Measurements from ENCODE around the gene MCM6.

The MCM6 gene

DNA sequence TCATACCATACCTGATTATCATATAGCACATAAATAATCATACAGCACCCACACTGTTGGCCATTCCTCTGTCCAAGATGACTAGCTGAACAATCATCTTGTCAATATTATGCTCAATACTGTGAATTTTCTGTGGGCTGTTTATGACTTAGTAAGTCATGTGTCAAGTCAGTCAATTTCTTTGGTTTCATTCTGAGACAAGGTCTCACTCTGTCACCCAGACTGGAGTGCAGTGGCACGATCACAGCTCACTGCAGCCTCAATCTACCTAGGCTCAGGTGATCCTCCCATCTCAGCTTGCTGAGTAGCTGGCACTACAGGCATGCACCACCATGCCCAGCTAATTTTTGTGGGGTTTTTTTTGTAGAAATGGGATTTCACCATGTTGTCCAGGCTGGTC lies 5.7 kb downstream of the MCM6 start:
- DNase-seq (ENCODE audit: extremely low read depth in 1 of 2, low read depth in 1 of 2): no peak

DNA sequence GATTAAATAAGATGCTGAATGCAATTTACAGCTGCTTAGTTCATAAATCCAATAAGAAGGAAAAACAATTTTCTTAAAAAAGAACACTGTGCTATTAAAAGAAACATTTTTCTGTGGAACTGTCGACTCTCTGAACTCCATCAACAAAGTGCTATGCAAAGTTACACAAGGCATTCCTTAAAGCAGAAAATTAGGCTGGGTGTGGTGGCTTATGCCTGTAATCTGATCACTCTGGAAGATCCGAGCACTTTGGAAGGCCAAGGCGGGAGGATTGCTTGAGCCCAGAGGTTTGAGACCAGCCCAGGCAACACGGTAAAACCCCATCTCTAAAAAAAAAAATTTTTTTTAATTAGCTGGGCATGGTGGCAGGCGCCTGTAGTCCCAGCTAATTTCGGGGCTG lies 13.0 kb downstream of the MCM6 start:
- DNase-seq (ENCODE audit: extremely low read depth in 1 of 2, low read depth in 1 of 2): no peak

DNA sequence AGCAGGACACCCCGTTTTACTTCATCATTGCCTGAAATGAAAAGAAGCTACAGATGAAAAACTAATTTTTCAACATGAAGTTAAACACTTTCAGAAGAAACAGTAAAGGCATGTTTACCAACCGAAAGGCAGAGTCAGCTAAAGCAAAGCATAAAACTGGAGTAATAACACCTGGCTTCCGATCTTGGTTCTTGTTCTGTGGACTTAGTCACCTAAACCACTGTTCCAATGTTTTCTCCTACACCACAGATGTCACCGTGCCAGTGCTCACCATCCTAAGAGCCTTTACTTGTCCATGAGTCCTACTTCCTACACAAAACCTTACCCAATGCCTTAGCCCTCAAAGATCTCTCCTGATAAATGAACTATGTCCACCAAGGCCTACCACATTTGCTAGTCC lies 13.5 kb downstream of the MCM6 start:
- no peak for DNase-seq (ENCODE audit: extremely low read depth in 1 of 2, low read depth in 1 of 2)

DNA sequence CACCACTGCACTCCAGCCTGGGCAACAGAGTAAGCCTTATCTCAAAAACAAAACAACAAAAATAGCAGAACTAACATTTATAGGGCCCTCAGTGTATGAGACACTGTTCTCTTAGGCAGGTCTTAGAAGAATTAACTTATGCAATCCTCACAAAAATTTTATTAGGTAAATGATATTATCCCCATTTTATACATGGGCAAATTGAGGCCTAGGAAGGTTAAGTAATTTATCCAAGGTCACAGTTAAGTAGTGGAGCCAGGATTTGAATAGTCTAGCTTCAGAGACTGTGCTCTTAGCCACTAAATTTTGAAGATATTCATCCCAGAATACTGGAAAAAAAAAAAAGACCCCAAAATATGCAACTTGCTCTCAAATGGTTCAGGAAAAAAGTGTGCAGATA lies 22.8 kb downstream of the MCM6 start:
- DNase-seq (ENCODE audit: extremely low read depth in 1 of 2, low read depth in 1 of 2): no peak

DNA sequence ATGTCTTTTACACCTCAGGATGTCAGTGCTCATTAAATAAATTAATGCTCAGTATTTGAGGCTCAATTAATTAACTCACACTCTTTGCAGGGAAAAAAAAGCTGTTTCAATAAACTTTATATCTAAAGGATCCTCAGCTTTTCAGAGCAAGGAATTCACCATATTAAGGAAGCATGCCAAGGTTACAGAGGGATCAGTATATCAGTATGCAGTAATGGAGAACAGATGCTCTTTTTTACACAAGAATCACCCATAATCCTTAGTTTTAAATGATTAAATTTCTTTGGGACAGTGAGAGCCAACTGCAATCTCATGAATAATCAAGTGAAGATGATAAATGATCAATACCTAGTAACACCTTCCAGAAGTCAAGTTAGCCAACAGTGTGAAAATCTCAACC lies 24.4 kb downstream of the MCM6 start:
- no peak for DNase-seq (ENCODE audit: extremely low read depth in 1 of 2, low read depth in 1 of 2)

DNA sequence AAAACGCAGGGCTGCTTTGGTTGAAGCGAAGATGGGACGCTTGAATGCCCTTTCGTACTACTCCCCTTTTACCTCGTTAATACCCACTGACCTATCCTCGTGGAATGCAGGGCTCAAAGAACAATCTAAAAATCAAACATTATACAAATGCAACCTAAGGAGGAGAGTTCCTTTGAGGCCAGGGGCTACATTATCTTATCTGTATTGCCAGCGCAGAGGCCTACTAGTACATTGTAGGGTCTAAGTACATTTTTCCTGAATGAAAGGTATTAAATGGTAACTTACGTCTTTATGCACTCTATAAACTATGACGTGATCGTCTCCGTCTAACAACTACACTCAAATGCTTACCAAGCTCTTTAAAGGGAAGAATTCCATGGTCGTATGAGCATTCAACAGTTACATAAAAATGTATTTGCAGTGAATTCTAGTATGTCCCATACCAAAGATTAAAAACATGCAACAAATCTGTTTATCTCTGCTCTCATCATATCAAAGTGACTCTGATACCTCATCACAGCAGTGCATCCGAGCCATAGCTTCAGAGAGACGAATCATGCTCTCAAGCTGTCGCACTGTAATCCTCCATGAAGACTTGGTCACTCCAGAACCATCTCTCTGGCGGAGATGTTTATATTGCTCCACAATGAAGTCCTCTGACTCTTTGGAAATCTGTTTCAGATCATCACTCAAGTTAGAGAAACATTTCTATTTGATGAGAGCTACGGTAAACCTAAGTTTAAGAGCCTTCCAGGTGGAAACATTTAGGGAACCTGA lies 25.2 kb downstream of the MCM6 start:
- no peak for DNase-seq (ENCODE audit: extremely low read depth in 1 of 2, low read depth in 1 of 2)

DNA sequence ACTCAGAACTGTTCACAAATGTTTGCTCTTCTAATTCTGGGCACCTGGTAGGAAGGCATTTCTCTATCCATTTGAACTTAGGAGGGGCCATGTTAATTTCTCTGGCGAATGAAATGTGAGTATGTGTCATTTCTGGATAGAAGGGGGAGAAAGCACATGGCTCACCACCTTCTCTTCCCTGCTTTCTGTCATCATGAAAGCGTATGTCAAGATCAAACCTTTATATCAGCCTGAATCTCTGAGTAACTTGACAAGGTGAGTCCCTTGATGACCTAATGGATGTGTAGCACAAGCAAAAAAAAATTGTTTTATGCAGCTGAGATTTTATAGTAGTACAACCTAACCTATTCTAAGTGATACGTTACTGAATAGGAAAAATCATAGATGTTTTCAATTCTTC lies 27.2 kb downstream of the MCM6 start:
- no peak for DNase-seq (ENCODE audit: extremely low read depth in 1 of 2, low read depth in 1 of 2)

DNA sequence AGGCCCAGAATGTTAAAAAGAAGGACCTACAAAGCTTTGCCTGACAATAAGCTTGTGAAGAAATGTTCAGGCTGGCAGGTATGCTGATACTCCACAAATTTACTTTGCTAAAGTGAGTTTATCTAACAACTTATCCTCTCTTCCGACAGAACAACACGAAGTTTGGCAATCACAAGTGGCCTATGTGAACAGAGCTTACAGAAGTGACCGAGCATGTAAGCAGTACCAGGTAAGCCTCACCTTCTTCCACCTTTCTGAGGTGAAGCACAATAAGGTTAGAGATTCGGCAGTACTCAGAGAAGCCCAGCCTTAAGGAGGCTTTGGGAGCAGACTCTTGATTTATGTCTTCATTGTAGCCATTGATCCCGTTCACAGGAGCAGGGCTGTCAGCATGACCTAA lies 30.2 kb downstream of the MCM6 start:
- DNase-seq (ENCODE audit: extremely low read depth in 1 of 2, low read depth in 1 of 2): no peak

DNA sequence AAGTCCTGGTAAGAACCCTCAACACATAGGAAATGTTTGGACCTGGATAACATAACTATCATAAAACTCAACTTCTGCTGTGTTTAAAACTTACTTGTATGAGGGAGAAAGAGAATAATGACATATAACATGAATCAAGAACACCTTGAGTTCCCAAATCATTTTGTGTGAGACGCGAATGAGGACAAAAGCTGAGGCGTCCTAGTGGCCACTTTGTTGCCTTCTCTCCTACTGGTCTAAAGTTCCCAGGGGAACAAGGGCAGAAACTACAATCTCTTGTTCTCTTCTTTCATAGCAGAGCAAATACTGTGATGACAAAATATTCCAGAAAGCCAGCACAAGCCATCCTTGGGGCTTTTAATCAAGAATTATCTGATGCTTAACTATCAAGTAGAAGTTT lies 31.0 kb downstream of the MCM6 start:
- DNase-seq (ENCODE audit: extremely low read depth in 1 of 2, low read depth in 1 of 2): no peak

DNA sequence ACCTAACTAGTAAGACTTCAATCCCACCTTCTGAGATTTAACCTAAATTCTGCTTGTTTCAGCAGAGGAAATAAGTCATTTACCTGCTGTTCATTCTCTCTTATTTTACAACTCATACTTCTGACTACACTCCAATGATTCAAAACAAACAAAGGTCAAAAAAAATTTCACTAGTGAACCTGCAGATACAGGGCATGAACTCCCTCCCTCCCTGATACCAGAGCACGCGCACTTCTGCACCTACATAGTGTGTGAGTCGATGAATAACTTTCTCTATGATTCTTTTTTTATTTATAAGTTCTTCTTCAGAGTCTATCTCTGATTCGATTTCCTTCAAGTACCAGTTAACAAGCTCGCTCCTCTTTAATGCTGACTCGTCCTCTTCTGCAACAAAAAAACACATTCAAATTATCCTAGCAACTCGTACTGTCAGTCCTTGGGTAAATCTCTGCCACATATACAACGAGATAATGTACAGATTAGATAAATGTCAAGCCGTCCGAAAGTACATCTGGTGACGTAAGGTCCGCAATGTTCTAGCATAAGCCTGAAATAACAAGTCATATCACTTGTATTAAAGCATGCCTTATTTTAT lies 31.8 kb downstream of the MCM6 start:
- DNase-seq (ENCODE audit: extremely low read depth in 1 of 2, low read depth in 1 of 2): no peak

DNA sequence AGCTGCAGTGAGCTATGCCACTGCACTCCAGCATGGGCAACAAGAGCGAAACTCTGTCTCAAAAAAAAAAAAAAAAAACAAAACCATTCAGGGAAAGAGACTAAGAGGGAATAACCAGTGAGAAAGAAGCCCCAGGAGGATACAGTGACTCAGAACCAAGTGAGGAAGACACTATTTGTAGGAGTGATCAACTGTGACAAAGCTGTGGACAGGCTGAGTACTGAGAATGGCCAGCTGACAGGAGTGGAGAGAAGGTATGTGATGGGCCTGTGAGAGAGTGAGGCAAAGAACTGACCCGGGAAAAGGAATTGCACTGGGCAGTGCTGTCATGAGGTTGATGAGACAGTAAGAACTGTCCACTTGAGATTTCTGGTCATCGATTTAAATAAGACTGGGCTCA lies 32.6 kb downstream of the MCM6 start:
- DNase-seq (ENCODE audit: extremely low read depth in 1 of 2, low read depth in 1 of 2): no peak

DNA sequence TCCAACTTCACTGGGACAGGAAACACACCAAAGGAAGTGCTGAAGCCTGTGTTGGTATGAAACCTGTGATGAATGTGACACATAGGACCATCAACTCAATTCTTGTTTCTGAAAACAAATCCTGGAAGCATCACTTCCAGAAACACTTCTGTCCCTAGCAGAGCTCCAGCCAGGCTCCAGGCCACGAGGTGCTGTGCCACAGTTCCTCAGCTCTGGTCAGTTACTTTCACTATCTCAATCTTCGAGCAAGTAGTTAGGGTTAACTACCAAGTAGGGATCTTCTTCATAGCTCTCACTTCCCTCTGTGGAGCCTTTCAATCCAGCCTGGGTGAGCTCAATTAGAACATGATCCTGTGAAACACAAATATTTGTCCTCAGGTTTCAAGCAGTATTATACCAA lies 35.6 kb downstream of the MCM6 start:
- no peak for DNase-seq (ENCODE audit: extremely low read depth in 1 of 2, low read depth in 1 of 2)

DNA sequence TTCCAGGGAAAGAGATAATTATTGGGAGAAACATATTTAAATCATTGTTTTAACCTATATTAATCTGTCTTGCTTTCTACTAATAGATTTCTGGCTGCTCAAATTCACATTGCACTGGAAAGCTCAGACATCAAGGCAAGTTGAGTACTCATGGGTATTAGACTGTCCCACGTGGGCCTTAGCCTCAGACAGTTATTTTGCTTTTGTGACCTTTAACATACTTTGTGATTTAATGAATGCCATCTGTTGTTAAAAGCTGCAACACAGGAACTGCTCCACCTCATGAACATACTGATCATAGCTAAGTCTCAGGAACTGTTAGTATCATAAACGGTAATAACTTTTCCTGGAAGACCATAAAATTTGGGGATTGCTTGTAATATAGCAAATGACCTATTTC lies 36.5 kb downstream of the MCM6 start:
- no peak for DNase-seq (ENCODE audit: extremely low read depth in 1 of 2, low read depth in 1 of 2)

DNA sequence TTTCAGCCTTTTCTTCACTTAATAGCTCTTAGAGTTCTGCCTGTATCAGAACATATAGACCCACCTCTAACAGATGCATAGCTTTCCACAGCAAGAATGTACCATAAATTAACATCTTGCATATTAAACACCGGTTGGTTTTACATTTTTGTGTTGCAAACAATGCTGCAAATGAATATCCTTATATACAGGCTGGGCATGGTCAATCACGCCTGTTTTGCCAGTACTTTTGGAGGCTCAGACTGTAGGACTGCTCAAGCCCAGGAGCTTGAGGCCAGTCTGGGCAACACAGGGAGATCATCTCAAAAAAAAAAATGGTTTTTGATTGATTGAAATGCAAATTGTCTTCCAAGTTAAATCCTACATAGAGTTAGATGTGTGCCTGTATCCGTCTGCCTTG lies 37.7 kb downstream of the MCM6 start:
- no peak for DNase-seq (ENCODE audit: extremely low read depth in 1 of 2, low read depth in 1 of 2)

DNA sequence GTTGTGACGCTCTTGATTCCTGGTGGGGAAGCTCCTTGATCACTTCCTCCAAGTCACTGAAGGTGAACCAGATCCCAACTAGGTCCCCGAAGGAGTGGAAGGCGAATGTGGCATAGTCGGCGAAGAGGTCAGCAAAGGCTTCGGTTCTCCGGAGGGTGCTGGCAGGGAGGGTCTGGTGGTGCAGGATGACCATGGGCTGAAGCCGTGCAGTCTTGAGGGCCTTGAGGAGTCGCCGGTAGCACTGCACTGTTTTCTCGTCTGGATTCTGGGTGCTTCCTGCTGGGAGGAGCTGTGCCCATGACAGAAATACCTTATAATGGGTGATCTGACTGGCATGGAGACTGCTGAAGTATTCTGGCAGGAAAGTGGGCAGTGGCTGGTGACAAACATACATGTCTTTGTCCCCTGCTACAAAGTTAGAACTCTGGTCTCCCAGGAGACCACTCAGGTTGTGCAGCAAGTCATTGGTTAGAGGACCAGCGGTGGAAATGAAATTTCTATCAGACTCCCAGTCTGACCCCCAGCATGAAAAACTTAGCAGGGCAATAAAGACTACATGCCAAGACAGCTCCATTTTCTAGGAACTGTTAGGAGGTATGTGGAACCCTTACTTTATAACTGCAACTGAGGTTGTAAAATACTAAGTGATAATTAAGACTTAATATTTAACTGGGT lies 39.5 kb downstream of the MCM6 start, which contains the start of gene LCT:
TSS of gene LCT (minus strand) at position 589 of the 675 bp plus-strand sequence. CDS start at position 574, 15 bp downstream.
- no peak for DNase-seq (ENCODE audit: extremely low read depth in 1 of 2, low read depth in 1 of 2)

DNA sequence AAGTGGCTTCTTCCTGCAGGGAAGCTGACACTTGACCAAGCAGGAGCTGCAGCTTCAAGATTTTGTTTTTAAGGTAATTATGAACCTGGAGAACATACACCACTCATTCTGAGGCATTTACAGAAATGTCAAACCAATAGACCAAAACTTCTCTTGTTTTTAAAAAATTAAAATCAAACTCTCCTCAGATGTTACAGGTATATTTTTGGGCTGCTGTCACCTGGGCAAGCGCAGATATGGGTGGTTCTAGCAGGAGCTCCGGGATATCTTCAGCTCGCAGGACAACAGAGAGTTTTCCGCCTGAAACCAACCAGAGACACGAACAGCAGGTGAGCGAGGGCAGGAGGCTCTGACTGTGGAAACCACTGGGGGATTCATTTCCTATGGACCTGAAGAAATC lies 43.4 kb downstream of the MCM6 start:
- no peak for DNase-seq (ENCODE audit: extremely low read depth in 1 of 2, low read depth in 1 of 2)

DNA sequence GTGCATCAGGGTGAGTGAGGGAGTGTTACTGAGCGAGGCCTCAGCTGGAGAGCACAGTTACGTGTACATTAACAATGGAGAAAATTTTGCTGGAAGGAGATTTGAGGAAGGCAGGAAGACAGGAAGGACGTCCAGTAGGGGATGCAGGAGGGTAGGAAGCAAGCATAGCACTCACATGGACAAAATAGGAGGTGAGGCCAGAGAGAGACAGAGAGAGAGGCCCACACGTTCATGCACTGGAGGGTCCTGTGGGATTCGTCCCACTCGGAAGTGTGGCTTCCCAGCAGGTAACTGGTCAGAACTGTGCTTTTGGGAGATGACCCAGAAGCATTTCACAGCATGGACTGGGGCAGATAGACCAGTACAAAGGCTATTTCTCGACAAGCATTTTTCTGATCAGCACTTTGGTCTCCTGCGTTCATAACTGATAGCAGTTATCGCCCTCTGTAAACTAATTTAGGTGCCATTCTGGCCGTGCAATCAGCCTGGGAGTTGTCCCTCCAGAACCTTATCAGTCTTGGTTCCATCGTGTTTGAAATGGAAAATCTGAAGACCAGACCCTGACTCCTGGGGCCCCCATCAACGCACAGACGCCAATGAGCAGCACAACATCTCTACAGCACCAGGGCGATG lies 44.9 kb downstream of the MCM6 start:
- no peak for DNase-seq (ENCODE audit: extremely low read depth in 1 of 2, low read depth in 1 of 2)

DNA sequence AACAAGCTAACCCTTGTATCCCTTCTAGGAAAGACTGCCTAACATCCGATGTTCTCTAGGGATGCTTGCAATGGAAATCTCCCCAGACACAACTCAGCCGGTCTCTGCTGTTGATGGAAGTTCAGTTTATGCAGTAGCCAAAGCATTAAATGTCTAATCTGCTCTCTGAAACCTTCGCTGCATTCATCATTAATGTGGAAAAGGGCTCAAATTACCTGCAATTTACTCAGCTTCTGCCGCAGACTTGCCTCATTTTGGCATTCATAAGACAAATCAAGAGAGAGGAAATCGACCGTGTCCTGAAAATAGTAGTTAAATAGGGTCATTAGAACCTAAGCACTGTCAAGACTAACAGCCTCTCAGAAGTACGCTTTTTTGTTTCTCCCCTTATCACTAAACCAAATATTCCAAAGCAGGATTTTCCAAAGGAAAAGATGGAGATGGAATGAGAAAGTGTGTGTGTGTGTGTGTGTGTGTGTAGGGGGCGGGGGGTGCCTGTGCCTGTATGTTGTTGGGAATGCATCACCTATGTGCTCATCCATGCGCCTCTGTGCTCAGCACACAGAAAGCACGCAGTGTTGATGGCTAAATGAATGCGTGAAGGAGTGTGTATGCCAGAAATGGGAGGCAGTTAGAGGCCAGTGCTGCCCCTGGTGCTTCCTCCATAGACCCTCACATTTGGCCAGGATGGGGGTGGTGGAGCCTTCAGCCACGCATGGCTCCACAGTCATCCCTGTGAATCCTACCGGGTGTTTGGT lies 46.7 kb downstream of the MCM6 start:
- DNase-seq (ENCODE audit: extremely low read depth in 1 of 2, low read depth in 1 of 2): no peak

DNA sequence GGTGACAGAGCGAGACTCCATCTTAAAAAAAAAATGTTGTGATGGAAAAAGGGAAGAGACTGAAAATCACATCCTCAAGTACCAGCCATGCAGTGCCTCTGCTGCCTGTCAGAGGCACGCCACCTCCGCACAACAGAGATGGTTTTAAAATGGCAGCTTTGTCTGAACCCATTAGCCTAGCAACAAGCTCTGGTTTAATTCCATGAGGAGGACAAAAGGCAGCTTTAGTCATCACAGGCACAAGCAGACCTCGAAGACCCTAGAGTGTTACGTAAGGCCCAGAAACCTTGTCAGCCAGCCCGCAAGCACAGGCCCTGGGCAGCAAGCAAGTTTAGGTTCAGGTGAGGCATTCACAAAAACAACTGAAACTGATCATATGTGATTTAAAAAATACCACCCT lies 49.7 kb downstream of the MCM6 start:
- DNase-seq (ENCODE audit: extremely low read depth in 1 of 2, low read depth in 1 of 2): no peak

DNA sequence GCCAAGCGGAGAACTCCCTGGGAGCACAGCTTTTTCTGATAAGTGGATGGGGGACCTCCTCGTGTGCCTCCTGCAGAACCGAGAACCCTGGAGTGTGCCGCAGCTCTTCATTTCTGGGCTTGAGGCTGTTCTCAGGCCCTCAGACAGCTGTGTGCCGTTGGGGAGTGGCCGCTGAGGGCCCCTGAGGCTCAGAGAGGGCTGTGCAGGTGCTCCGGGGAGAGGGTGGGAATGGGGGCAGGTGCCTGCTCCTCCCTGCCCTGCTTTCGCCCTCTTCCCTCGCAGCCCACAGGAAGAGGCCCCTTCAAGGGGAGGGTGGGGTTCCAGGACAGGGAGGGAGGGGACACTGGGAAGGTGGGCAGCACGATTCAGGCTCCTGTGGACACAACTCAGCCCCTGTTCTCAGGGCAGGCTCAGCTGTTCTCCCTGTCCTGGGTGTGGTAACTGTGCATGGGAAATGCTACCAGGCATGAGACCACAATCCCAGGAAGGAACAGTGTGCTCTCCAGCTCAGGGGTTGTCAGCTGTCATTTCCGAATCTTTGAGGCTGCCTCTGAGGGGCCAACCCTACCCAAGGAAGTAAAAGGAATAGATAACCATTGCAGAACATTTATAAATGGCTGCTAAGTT lies 50.6 kb downstream of the MCM6 start:
- no peak for DNase-seq (ENCODE audit: extremely low read depth in 1 of 2, low read depth in 1 of 2)

DNA sequence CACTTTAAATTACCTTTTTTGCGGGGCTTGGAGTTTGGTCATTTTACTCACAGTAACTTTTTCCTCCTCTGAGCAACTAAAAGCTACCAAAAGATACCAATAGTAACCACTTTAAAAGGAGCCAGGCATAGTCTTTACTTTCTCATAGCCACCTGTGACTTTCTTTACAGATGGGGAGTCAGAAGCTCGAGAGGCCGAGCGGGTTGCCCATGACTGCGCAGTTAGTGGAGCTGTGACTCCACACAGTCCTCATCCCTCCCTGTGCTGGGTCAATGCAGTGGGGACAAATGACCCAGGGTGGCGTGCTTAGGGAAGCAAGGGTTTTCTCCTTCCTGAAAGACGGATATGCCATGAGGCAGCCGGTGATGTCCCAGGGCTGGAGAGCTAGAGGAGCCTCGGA lies 51.1 kb downstream of the MCM6 start:
- DNase-seq (ENCODE audit: extremely low read depth in 1 of 2, low read depth in 1 of 2): no peak

Data from stimulated activated CD8-positive, alpha-beta memory T cell treated with anti-CD3 and anti-CD28 coated beads, Interleukin-7, amount 100 ng/mL, for 48 hours (primary cell).